T-cell (primary cell): ENCODE measurements around the gene GBP7. TPM values are rescaled to one million over a fixed set of nuclear protein-coding genes. Genes with fewer than 3 reads are reported as not detected.

Experiments used
- ATAC-seq, 4 experiments: fragments of 200-7000 bp in 3 of 4; fragments of 150-1000 bp in 1 of 4; cut with Tn5 transposase; replicated peaks in 1 of 4; 1 replicate in 3 of 4; 2 replicates in 1 of 4; pipeline ENCODE4 v1.10.0; 2021; ENCODE audit warnings: moderate library complexity in 3 of 4, mild to moderate bottlenecking in 2 of 4, moderate number of reproducible peaks in 1 of 4
- CTCF ChIA-PET, 2 donors: fragments of 300-600 bp; sonication (Branson Sonifier 250); formaldehyde crosslinking; loops; one replicate each; lab custom pipeline; 2022; ENCODE audit warnings: antibody characterized with exemption in 2 of 2; lab: Charles Lee
- POLR2A ChIA-PET, 2 donors: fragments of 300-600 bp; sonication (Branson Sonifier 250); formaldehyde crosslinking; loops; one replicate each; lab custom pipeline; 2022; ENCODE audit warnings: antibody characterized with exemption in 2 of 2; lab: Charles Lee
- DNase-seq, 35 experiments: peaks; one replicate each; pipeline versions ENCODE4 v3.0.0 to v3.0.0-alpha.2; 2013 to 2023
- H3K27ac ChIP-seq: one replicate; pipeline ENCODE4 v1.5.1; 2013; ENCODE audit warnings: low read length
- H3K27me3 ChIP-seq, 2 experiments: replicated peaks in 1 of 2; 1 replicate in 1 of 2; 2 replicates in 1 of 2; pipeline versions ENCODE4 v1.6.1 to v1.7.0; 2013; ENCODE audit warnings: low read length in 1 of 2, mixed read lengths in 1 of 2; ENCODE audit not compliant: control insufficient read depth in 2 of 2, insufficient read depth in 2 of 2; ENCODE audit errors: extremely low read depth in 1 of 2
- H3K36me3 ChIP-seq, 2 donors: 1 replicate in 1 of 2; 2 replicates in 1 of 2; pipeline versions ENCODE4 v1.6.1 to v1.7.0; 2013; ENCODE audit warnings: low read length in 1 of 2; ENCODE audit not compliant: control insufficient read depth in 2 of 2, insufficient read depth in 1 of 2; ENCODE audit errors: extremely low read depth in 1 of 2
- H3K4me1 ChIP-seq, 2 experiments: 1 replicate in 1 of 2; 2 replicates in 1 of 2; pipeline versions ENCODE4 v1.6.1 to v1.7.0; 2013; ENCODE audit warnings: low read length in 2 of 2, mixed read lengths in 1 of 2; ENCODE audit not compliant: insufficient read depth in 2 of 2, control insufficient read depth in 1 of 2; ENCODE audit errors: extremely low read depth in 1 of 2
- H3K4me3 ChIP-seq, 2 donors: 1 replicate in 1 of 2; 2 replicates in 1 of 2; pipeline versions ENCODE4 v1.5.1 to v1.7.0; 2013; ENCODE audit warnings: mild to moderate bottlenecking in 2 of 2, low read length in 1 of 2, moderate library complexity in 1 of 2; ENCODE audit not compliant: control insufficient read depth in 1 of 2; ENCODE audit errors: extremely low read depth in 1 of 2
- H3K9me3 ChIP-seq: 2 replicates; pipeline ENCODE4 v1.7.0; 2013
- H3K27ac Mint-ChIP-seq, 2 donors: one replicate each; pipeline ENCODE4 v1.8.0; 2020 to 2021; ENCODE audit warnings: mild to moderate bottlenecking in 2 of 2, mixed read lengths in 2 of 2
- H3K27me3 Mint-ChIP-seq, 2 donors: one replicate each; pipeline ENCODE4 v1.8.0; 2021 to 2022; ENCODE audit warnings: mixed read lengths in 2 of 2
- H3K36me3 Mint-ChIP-seq: one replicate; pipeline ENCODE4 v1.8.0; 2021; ENCODE audit warnings: mixed read lengths
- H3K4me1 Mint-ChIP-seq, 3 donors: one replicate each; pipeline ENCODE4 v1.8.0; 2020 to 2022; ENCODE audit warnings: mixed read lengths in 3 of 3, mild to moderate bottlenecking in 1 of 3
- H3K4me3 Mint-ChIP-seq, 3 donors: one replicate each; pipeline ENCODE4 v1.8.0; 2020 to 2022; ENCODE audit warnings: mild to moderate bottlenecking in 3 of 3, mixed read lengths in 3 of 3, moderate library complexity in 3 of 3
- H3K9me3 Mint-ChIP-seq, 3 donors: one replicate each; pipeline ENCODE4 v1.8.0; 2020 to 2022; ENCODE audit warnings: mixed read lengths in 3 of 3
- WGBS: methylation state at CpG from one replicate; pipeline ENCODE4 v1.1.5; 2013; ENCODE audit warnings: missing lambda C conversion rate; ENCODE audit not compliant: insufficient coverage; 5-methylcytosine and 5-hydroxymethylcytosine counted together
- total RNA-seq, 35 experiments: library from RNA in 6 of 35; stranded (reverse) in 6 of 35; fragments of 120-200 nt in 1 of 35; gene quantifications; one replicate each; pipeline versions ENCODE4 v1.2.1 to v1.2.4 and lab custom pipeline; 2013 to 2026

Gene GBP7
- total RNA-seq, 5 donors from 2014 or later (not counting 1 experiment from before 2014, with no cell fraction given) = 0.19 to 0.35 (median 0.25) TPM; not detected in 2

GRCh38 chr1:89147678-89148658, 27.8 kb downstream of the GBP7 start:
- ATAC-seq (no peak), DNase-seq (no peak)
- H3K4me1 Mint-ChIP-seq = peaks cover 7 to 10% (median 9%) of the 10 kb centered on the region in 3 donors
- Histone ChIP-seq H3K4me3 (no peak overlapping the region), H3K4me1 (no peaks in the 10 kb centered on the region), H3K9me3 (no peaks in the 10 kb centered on the region), H3K27ac (no peak overlapping the region), H3K36me3 (no peaks in the 10 kb centered on the region), H3K27me3 (no peaks in the 10 kb centered on the region)
- no peak overlapping the region for H3K4me3 Mint-ChIP-seq
- peaks cover 1 to 4% of the 10 kb centered on the region in 2 donors for H3K27me3 Mint-ChIP-seq
- no peak overlapping the region for H3K27ac Mint-ChIP-seq
- no peaks in the 10 kb centered on the region for H3K36me3 Mint-ChIP-seq
- ChIA-PET CTCF (interaction anchor here in 1 of 2 donors (0.6 to 1.0 kb wide), 2 partner anchors 51 to 110 kb away, joined by 3 to 4 read pairs; no protein-coding TSS in a partner anchor), POLR2A (interaction anchor here (0.6 kb wide), 2 partner anchors 168 to 189 kb away, joined by 3 read pairs; no protein-coding TSS in a partner anchor)
- WGBS = 100% methylated on average over 1 of the region's 3 CpGs
- no peaks in the 10 kb centered on the region for H3K9me3 Mint-ChIP-seq

GRCh38 chr1:89146721-89147120, 29.1 kb downstream of the GBP7 start:
- no peak for ATAC-seq
- Mint-ChIP-seq H3K36me3 (no peaks in the 10 kb centered on the region), H3K27me3 (peaks cover 1 to 4% of the 10 kb centered on the region in 2 donors), H3K9me3 (no peaks in the 10 kb centered on the region), H3K4me3 (no peak overlapping the region), H3K27ac (no peak overlapping the region), H3K4me1 (peaks cover 9 to 13% (median 10%) of the 10 kb centered on the region in 3 donors)
- DNase-seq = no peak
- WGBS = no CpG with 5 or more reads among the region's 3 CpGs
- H3K9me3 ChIP-seq = no peaks in the 10 kb centered on the region
- no peak overlapping the region for H3K4me3 ChIP-seq
- no peaks in the 10 kb centered on the region for H3K27me3 ChIP-seq
- H3K4me1 ChIP-seq = no peaks in the 10 kb centered on the region
- no peaks in the 10 kb centered on the region for H3K36me3 ChIP-seq
- ChIA-PET CTCF (no interaction called here), POLR2A (no interaction called here)
- H3K27ac ChIP-seq = no peak overlapping the region

- Mint-ChIP-seq H3K27me3 (peaks cover 0 to 1% of the 10 kb centered on the region in 2 donors), H3K27ac (no peak overlapping the region), H3K4me3 (no peak overlapping the region), H3K36me3 (no peaks in the 10 kb centered on the region), H3K4me1 (peaks cover 12 to 20% (median 16%) of the 10 kb centered on the region in 3 donors), H3K9me3 (peaks cover 0 to 5% (median 0%) of the 10 kb centered on the region in 3 donors)
- no CpG with 5 or more reads among the region's 2 CpGs for WGBS
- ChIA-PET CTCF (no interaction called here), POLR2A (no interaction called here)
- Histone ChIP-seq H3K4me3 (no peak overlapping the region), H3K27ac (no peak overlapping the region), H3K27me3 (no peaks in the 10 kb centered on the region), H3K36me3 (no peaks in the 10 kb centered on the region), H3K4me1 (no peaks in the 10 kb centered on the region), H3K9me3 (no peaks in the 10 kb centered on the region)
- ATAC-seq = no peak
- no peak for DNase-seq
Measured at GRCh38 chr1:89143484-89143883, 32.3 kb downstream of the GBP7 start.

- H3K27ac ChIP-seq = no peak overlapping the region
- no peaks in the 10 kb centered on the region for H3K27me3 ChIP-seq
- ATAC-seq (no peak), DNase-seq (no peak)
- Mint-ChIP-seq H3K36me3 (no peaks in the 10 kb centered on the region), H3K9me3 (peaks cover 0 to 16% (median 7%) of the 10 kb centered on the region in 3 donors), H3K4me3 (no peak overlapping the region), H3K4me1 (peaks cover 12 to 20% (median 16%) of the 10 kb centered on the region in 3 donors), H3K27ac (no peak overlapping the region), H3K27me3 (peaks cover 0 to 1% of the 10 kb centered on the region in 2 donors)
- H3K4me3 ChIP-seq = no peak overlapping the region
- H3K36me3 ChIP-seq = no peaks in the 10 kb centered on the region
- WGBS = no CpG with 5 or more reads among the region's 4 CpGs
- ChIA-PET POLR2A (interaction anchor here in 1 of 2 donors (0.6 kb wide), 2 partner anchors 146 to 849 kb away, joined by 3 to 6 read pairs; no protein-coding TSS in a partner anchor), CTCF (no interaction called here)
- H3K9me3 ChIP-seq = no peaks in the 10 kb centered on the region
- H3K4me1 ChIP-seq = no peaks in the 10 kb centered on the region
Measured at GRCh38 chr1:89142160-89142559, 33.6 kb downstream of the GBP7 start.

GRCh38 chr1:89133747-89134146, 42.1 kb downstream of the GBP7 start:
- peaks cover 0 to 28% (median 7%) of the 10 kb centered on the region in 3 donors for H3K9me3 Mint-ChIP-seq
- no peak overlapping the region for H3K4me3 Mint-ChIP-seq
- H3K36me3 Mint-ChIP-seq = peaks cover 4% of the 10 kb centered on the region
- Histone ChIP-seq H3K27me3 (peaks cover 0 to 7% of the 10 kb centered on the region in 2 experiments), H3K36me3 (no peaks in the 10 kb centered on the region), H3K9me3 (no peaks in the 10 kb centered on the region), H3K4me3 (no peak overlapping the region), H3K4me1 (peaks cover 8 to 10% of the 10 kb centered on the region in 2 experiments), H3K27ac (no peak overlapping the region)
- DNase-seq = no peak
- H3K27me3 Mint-ChIP-seq = peaks cover 0 to 2% of the 10 kb centered on the region in 2 donors
- no peak overlapping the region for H3K27ac Mint-ChIP-seq
- CTCF ChIA-PET = no interaction called here
- peaks cover 15 to 21% (median 18%) of the 10 kb centered on the region in 3 donors for H3K4me1 Mint-ChIP-seq
- WGBS = 70% methylated on average over 1 of the region's 1 CpG
- ATAC-seq = no peak
- POLR2A ChIA-PET = no interaction called here

GRCh38 chr1:89130716-89131115, 45.1 kb downstream of the GBP7 start:
- Histone ChIP-seq H3K27me3 (peaks cover 0 to 7% of the 10 kb centered on the region in 2 experiments), H3K9me3 (no peaks in the 10 kb centered on the region), H3K27ac (no peak overlapping the region), H3K36me3 (no peaks in the 10 kb centered on the region), H3K4me1 (peaks cover 19 to 26% of the 10 kb centered on the region in 2 experiments), H3K4me3 (no peak overlapping the region)
- H3K27ac Mint-ChIP-seq = peak overlapping the region in 1 of 2 donors; percentile 100
- H3K27me3 Mint-ChIP-seq = peaks cover 0 to 2% of the 10 kb centered on the region in 2 donors
- CTCF ChIA-PET = no interaction called here
- no CpG with 5 or more reads among the region's 1 CpG for WGBS
- POLR2A ChIA-PET = no interaction called here
- H3K4me1 Mint-ChIP-seq = peaks cover 31 to 38% (median 32%) of the 10 kb centered on the region in 3 donors
- peaks cover 0 to 9% (median 0%) of the 10 kb centered on the region in 3 donors for H3K9me3 Mint-ChIP-seq
- no peak for ATAC-seq
- DNase-seq = no peak
- no peaks in the 10 kb centered on the region for H3K36me3 Mint-ChIP-seq
- no peak overlapping the region for H3K4me3 Mint-ChIP-seq
